HEK293 (cell line): ENCODE measurements around the gene PHLDB3.

ENCODE experiments used
- SP7 ChIP-seq: fragments of 450-650 bp; formaldehyde crosslinking; IDR thresholded peaks from 2 replicates; pipeline ENCODE4 v1.5.1; 2016; ENCODE audit warnings: missing biosample characterization, missing genetic modification characterization
- YY1 ChIP-seq: fragments of 450-650 bp; formaldehyde crosslinking; IDR thresholded peaks from 2 replicates; pipeline ENCODE4 v1.5.1; 2018; ENCODE audit warnings: missing biosample characterization, missing genetic modification characterization
- ZBTB48 ChIP-seq: fragments of 450-650 bp; formaldehyde crosslinking; IDR thresholded peaks from 2 replicates; pipeline ENCODE4 v1.5.1; 2016; ENCODE audit warnings: missing biosample characterization, missing genetic modification characterization
- ZBTB8A ChIP-seq: fragments of 450-650 bp; formaldehyde crosslinking; IDR thresholded peaks from 2 replicates; pipeline ENCODE4 v1.5.1; 2016; ENCODE audit warnings: missing biosample characterization, missing genetic modification characterization
- ZNF114 ChIP-seq: fragments of 450-650 bp; formaldehyde crosslinking; IDR thresholded peaks from 2 replicates; pipeline ENCODE4 v1.5.0; 2017; ENCODE audit warnings: missing biosample characterization, missing genetic modification characterization
- ZNF140 ChIP-seq: fragments of 450-650 bp; formaldehyde crosslinking; IDR thresholded peaks from 2 replicates; pipeline ENCODE4 v1.5.1; 2016; ENCODE audit warnings: missing biosample characterization, missing genetic modification characterization
- ZNF24 ChIP-seq: fragments of 450-650 bp; formaldehyde crosslinking; IDR thresholded peaks from 2 replicates; pipeline ENCODE4 v1.5.1; 2016; ENCODE audit warnings: missing biosample characterization, missing genetic modification characterization
- ZNF248 ChIP-seq: fragments of 450-650 bp; formaldehyde crosslinking; IDR thresholded peaks from 2 replicates; pipeline ENCODE4 v1.5.1; 2017; ENCODE audit warnings: missing biosample characterization, missing genetic modification characterization
- ZNF311 ChIP-seq: fragments of 450-650 bp; formaldehyde crosslinking; IDR thresholded peaks from 2 replicates; pipeline ENCODE4 v1.5.1; 2017; ENCODE audit warnings: missing biosample characterization, missing genetic modification characterization, borderline replicate concordance
- ZNF324 ChIP-seq: fragments of 450-650 bp; formaldehyde crosslinking; IDR thresholded peaks from 2 replicates; pipeline ENCODE4 v1.5.1; 2016; ENCODE audit warnings: missing biosample characterization, missing genetic modification characterization
- ZNF394 ChIP-seq: fragments of 450-650 bp; formaldehyde crosslinking; IDR thresholded peaks from 2 replicates; pipeline ENCODE4 v1.5.1; 2016; ENCODE audit warnings: missing biosample characterization, missing genetic modification characterization, mild to moderate bottlenecking, moderate library complexity, borderline replicate concordance
- ZNF404 ChIP-seq: fragments of 450-650 bp; formaldehyde crosslinking; IDR thresholded peaks from 2 replicates; pipeline ENCODE4 v1.5.1; 2017; ENCODE audit warnings: missing biosample characterization, missing genetic modification characterization
- ZNF561 ChIP-seq: fragments of 450-650 bp; IDR thresholded peaks from 2 replicates; pipeline ENCODE4 v1.5.1; 2018; ENCODE audit warnings: missing biosample characterization, missing genetic modification characterization, borderline replicate concordance
- ZNF610 ChIP-seq: fragments of 450-650 bp; formaldehyde crosslinking; IDR thresholded peaks from 2 replicates; pipeline ENCODE4 v1.5.1; 2016; ENCODE audit warnings: missing biosample characterization, missing genetic modification characterization, borderline replicate concordance
- TF ChIP-seq, protein P1 (sequence below): fragments of 450-650 bp; formaldehyde crosslinking; IDR thresholded peaks from 2 replicates; pipeline ENCODE4 v1.5.1; 2016; ENCODE audit warnings: missing biosample characterization, missing genetic modification characterization
- TF ChIP-seq, protein P2 (sequence below): fragments of 450-650 bp; formaldehyde crosslinking; IDR thresholded peaks from 2 replicates; pipeline ENCODE4 v1.5.1; 2016; ENCODE audit warnings: missing biosample characterization, missing genetic modification characterization, borderline replicate concordance
- TF ChIP-seq, protein P3 (sequence below): IDR thresholded peaks from 2 replicates; pipeline ENCODE4 v1.6.1; 2011; ENCODE audit warnings: mild to moderate bottlenecking, low read depth, low read length, borderline replicate concordance
- TF ChIP-seq, protein P4 (sequence below): sonication (generic); formaldehyde crosslinking; IDR thresholded peaks from 2 replicates; pipeline ENCODE4 v1.8.1; 2022; ENCODE audit warnings: mild to moderate bottlenecking, moderate library complexity, missing genetic modification reagents
- TF ChIP-seq, protein P5 (sequence below): fragments of 450-650 bp; formaldehyde crosslinking; IDR thresholded peaks from 2 replicates; pipeline ENCODE4 v1.5.1; 2016; ENCODE audit warnings: missing biosample characterization, missing genetic modification characterization
- TF ChIP-seq, protein P6 (sequence below): fragments of 450-650 bp; formaldehyde crosslinking; IDR thresholded peaks from 2 replicates; pipeline ENCODE4; 2016; ENCODE audit warnings: missing biosample characterization, missing genetic modification characterization
- TF ChIP-seq, protein P7 (sequence below): fragments of 450-650 bp; formaldehyde crosslinking; IDR thresholded peaks from 2 replicates; pipeline ENCODE4 v1.5.1; 2016; ENCODE audit warnings: missing biosample characterization, missing genetic modification characterization, low read depth

Gene PHLDB3

DNA sequence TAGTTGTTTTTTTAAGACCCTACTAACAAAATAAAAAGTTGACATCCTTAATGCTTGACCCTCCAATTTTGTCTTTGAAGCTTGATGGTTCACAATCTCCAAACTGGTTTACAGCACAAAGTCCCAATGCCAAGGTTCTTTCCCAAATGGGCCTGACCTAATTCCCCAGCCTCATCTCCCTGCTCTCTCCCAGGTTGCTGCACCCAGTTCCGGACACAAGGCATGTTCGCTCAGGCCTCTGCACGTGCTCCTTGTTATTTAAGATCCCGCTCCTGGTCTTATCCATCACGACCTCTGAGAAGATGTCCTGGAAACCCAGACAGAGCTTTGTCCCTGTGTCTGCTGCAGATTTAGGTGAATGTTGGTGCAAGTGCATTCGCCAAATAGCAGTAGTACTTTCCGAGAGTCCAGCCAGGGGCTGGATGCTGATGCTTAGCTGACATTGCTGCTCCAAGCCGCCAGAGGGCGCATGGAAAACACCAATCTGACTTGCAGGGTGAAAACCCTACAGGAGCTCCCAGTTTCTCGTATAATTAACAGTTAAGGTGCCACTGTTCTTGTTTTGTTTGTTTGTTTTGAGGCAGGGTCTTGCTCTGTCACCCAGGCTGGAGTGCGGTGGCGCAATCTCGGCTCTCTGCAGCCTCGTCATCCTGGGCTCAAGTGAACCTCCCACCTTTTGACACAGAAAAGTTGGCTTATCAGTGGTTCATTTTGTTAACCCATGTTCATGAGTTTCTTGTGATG lies 57.6 kb downstream of the PHLDB3 start (continued):
- TF ChIP-seq ZBTB48 (0 out of 2 replicates have a peak, but pooled peaks have one; percentile 8), ZNF248 (tag by site-specific recombination) (no peak), SP7 (tag by site-specific recombination) (peak; percentile 90), ZNF114 (no peak), ZNF324 (tag by site-specific recombination) (0 out of 2 replicates have a peak, but pooled peaks have one; percentile 43), ZNF610 (tag by site-specific recombination) (no peak), ZNF24 (tag by site-specific recombination) (no peak), YY1 (tag by site-specific recombination) (no peak), ZBTB8A (tag by site-specific recombination) (no peak), ZNF404 (no peak), ZNF140 (tag by site-specific recombination) (no peak), ZNF311 (tag by site-specific recombination) (no peak), ZNF394 (tag by site-specific recombination) (0 out of 2 replicates have a peak, but pooled peaks have one; percentile 17), ZNF561 (tag by site-specific recombination) (0 out of 2 replicates have a peak, but pooled peaks have one; percentile 74)
- TF ChIP-seq, protein P1, sequence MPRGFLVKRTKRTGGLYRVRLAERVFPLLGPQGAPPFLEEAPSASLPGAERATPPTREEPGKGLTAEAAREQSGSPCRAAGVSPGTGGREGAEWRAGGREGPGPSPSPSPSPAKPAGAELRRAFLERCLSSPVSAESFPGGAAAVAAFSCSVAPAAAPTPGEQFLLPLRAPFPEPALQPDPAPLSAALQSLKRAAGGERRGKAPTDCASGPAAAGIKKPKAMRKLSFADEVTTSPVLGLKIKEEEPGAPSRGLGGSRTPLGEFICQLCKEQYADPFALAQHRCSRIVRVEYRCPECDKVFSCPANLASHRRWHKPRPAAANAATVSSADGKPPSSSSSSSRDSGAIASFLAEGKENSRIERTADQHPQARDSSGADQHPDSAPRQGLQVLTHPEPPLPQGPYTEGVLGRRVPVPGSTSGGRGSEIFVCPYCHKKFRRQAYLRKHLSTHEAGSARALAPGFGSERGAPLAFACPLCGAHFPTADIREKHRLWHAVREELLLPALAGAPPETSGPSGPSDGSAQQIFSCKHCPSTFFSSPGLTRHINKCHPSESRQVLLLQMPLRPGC = no peak
- TF ChIP-seq, protein P2, sequence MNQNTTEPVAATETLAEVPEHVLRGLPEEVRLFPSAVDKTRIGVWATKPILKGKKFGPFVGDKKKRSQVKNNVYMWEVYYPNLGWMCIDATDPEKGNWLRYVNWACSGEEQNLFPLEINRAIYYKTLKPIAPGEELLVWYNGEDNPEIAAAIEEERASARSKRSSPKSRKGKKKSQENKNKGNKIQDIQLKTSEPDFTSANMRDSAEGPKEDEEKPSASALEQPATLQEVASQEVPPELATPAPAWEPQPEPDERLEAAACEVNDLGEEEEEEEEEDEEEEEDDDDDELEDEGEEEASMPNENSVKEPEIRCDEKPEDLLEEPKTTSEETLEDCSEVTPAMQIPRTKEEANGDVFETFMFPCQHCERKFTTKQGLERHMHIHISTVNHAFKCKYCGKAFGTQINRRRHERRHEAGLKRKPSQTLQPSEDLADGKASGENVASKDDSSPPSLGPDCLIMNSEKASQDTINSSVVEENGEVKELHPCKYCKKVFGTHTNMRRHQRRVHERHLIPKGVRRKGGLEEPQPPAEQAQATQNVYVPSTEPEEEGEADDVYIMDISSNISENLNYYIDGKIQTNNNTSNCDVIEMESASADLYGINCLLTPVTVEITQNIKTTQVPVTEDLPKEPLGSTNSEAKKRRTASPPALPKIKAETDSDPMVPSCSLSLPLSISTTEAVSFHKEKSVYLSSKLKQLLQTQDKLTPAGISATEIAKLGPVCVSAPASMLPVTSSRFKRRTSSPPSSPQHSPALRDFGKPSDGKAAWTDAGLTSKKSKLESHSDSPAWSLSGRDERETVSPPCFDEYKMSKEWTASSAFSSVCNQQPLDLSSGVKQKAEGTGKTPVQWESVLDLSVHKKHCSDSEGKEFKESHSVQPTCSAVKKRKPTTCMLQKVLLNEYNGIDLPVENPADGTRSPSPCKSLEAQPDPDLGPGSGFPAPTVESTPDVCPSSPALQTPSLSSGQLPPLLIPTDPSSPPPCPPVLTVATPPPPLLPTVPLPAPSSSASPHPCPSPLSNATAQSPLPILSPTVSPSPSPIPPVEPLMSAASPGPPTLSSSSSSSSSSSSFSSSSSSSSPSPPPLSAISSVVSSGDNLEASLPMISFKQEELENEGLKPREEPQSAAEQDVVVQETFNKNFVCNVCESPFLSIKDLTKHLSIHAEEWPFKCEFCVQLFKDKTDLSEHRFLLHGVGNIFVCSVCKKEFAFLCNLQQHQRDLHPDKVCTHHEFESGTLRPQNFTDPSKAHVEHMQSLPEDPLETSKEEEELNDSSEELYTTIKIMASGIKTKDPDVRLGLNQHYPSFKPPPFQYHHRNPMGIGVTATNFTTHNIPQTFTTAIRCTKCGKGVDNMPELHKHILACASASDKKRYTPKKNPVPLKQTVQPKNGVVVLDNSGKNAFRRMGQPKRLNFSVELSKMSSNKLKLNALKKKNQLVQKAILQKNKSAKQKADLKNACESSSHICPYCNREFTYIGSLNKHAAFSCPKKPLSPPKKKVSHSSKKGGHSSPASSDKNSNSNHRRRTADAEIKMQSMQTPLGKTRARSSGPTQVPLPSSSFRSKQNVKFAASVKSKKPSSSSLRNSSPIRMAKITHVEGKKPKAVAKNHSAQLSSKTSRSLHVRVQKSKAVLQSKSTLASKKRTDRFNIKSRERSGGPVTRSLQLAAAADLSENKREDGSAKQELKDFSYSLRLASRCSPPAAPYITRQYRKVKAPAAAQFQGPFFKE (tag by site-specific recombination) = no peak
- TF ChIP-seq, protein P3, sequence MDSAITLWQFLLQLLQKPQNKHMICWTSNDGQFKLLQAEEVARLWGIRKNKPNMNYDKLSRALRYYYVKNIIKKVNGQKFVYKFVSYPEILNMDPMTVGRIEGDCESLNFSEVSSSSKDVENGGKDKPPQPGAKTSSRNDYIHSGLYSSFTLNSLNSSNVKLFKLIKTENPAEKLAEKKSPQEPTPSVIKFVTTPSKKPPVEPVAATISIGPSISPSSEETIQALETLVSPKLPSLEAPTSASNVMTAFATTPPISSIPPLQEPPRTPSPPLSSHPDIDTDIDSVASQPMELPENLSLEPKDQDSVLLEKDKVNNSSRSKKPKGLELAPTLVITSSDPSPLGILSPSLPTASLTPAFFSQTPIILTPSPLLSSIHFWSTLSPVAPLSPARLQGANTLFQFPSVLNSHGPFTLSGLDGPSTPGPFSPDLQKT = no peak
- TF ChIP-seq, protein P4, sequence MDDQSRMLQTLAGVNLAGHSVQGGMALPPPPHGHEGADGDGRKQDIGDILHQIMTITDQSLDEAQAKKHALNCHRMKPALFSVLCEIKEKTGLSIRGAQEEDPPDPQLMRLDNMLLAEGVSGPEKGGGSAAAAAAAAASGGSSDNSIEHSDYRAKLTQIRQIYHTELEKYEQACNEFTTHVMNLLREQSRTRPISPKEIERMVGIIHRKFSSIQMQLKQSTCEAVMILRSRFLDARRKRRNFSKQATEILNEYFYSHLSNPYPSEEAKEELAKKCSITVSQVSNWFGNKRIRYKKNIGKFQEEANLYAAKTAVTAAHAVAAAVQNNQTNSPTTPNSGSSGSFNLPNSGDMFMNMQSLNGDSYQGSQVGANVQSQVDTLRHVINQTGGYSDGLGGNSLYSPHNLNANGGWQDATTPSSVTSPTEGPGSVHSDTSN (CRISPR knock-in tag) = no peak
- TF ChIP-seq, protein P5, sequence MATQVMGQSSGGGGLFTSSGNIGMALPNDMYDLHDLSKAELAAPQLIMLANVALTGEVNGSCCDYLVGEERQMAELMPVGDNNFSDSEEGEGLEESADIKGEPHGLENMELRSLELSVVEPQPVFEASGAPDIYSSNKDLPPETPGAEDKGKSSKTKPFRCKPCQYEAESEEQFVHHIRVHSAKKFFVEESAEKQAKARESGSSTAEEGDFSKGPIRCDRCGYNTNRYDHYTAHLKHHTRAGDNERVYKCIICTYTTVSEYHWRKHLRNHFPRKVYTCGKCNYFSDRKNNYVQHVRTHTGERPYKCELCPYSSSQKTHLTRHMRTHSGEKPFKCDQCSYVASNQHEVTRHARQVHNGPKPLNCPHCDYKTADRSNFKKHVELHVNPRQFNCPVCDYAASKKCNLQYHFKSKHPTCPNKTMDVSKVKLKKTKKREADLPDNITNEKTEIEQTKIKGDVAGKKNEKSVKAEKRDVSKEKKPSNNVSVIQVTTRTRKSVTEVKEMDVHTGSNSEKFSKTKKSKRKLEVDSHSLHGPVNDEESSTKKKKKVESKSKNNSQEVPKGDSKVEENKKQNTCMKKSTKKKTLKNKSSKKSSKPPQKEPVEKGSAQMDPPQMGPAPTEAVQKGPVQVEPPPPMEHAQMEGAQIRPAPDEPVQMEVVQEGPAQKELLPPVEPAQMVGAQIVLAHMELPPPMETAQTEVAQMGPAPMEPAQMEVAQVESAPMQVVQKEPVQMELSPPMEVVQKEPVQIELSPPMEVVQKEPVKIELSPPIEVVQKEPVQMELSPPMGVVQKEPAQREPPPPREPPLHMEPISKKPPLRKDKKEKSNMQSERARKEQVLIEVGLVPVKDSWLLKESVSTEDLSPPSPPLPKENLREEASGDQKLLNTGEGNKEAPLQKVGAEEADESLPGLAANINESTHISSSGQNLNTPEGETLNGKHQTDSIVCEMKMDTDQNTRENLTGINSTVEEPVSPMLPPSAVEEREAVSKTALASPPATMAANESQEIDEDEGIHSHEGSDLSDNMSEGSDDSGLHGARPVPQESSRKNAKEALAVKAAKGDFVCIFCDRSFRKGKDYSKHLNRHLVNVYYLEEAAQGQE (tag by site-specific recombination) = no peak
- TF ChIP-seq, protein P6, sequence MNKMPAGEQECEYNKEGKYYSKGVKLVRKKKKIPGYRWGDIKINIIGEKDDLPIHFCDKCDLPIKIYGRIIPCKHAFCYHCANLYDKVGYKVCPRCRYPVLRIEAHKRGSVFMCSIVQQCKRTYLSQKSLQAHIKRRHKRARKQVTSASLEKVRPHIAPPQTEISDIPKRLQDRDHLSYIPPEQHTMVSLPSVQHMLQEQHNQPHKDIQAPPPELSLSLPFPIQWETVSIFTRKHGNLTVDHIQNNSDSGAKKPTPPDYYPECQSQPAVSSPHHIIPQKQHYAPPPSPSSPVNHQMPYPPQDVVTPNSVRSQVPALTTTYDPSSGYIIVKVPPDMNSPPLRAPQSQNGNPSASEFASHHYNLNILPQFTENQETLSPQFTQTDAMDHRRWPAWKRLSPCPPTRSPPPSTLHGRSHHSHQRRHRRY = no peak
- TF ChIP-seq, protein P7, sequence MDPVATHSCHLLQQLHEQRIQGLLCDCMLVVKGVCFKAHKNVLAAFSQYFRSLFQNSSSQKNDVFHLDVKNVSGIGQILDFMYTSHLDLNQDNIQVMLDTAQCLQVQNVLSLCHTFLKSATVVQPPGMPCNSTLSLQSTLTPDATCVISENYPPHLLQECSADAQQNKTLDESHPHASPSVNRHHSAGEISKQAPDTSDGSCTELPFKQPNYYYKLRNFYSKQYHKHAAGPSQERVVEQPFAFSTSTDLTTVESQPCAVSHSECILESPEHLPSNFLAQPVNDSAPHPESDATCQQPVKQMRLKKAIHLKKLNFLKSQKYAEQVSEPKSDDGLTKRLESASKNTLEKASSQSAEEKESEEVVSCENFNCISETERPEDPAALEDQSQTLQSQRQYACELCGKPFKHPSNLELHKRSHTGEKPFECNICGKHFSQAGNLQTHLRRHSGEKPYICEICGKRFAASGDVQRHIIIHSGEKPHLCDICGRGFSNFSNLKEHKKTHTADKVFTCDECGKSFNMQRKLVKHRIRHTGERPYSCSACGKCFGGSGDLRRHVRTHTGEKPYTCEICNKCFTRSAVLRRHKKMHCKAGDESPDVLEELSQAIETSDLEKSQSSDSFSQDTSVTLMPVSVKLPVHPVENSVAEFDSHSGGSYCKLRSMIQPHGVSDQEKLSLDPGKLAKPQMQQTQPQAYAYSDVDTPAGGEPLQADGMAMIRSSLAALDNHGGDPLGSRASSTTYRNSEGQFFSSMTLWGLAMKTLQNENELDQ (tag by site-specific recombination) = no peak
